CD14-positive monocyte (primary cell): ENCODE results near the gene LEMD1. TPM values are rescaled to one million over a fixed set of nuclear protein-coding genes. Genes with fewer than 3 reads are reported as not detected.

Source experiments
- DNase-seq, 3 donors: peaks; one replicate each; pipeline ENCODE4 v3.0.0-alpha.2; 2011 to 2022
- H2AFZ ChIP-seq: 2 replicates; pipeline ENCODE4 v1.6.0; 2012; ENCODE audit warnings: mild to moderate bottlenecking, low read depth, low read length, inconsistent platforms; ENCODE audit not compliant: insufficient read depth, poor library complexity, severe bottlenecking
- H3K27ac ChIP-seq, 2 donors: 1 replicate in 1 of 2; 2 replicates in 1 of 2; pipeline ENCODE4 v1.5.1; 2012 to 2013; ENCODE audit warnings: low read length in 2 of 2, control low read depth in 1 of 2, inconsistent platforms in 1 of 2, low read depth in 1 of 2, mild to moderate bottlenecking in 1 of 2
- H3K27me3 ChIP-seq, 2 donors: one replicate each; pipeline versions ENCODE4 v1.6.0 to v1.6.1; 2011 to 2013; ENCODE audit warnings: low read length in 2 of 2; ENCODE audit not compliant: control insufficient read depth in 2 of 2, insufficient read depth in 2 of 2
- H3K36me3 ChIP-seq, 2 donors: replicated peaks in 1 of 2; 1 replicate in 1 of 2; 2 replicates in 1 of 2; pipeline versions ENCODE4 v1.5.1 to v1.6.1; 2012 to 2013; ENCODE audit warnings: low read length in 2 of 2, control low read depth in 1 of 2, inconsistent platforms in 1 of 2, mild to moderate bottlenecking in 1 of 2; ENCODE audit not compliant: insufficient read depth in 2 of 2, control insufficient read depth in 1 of 2
- H3K4me1 ChIP-seq, 2 donors: 1 replicate in 1 of 2; 2 replicates in 1 of 2; pipeline versions ENCODE4 v1.5.1 to v1.6.1; 2012 to 2013; ENCODE audit warnings: low read length in 2 of 2, control low read depth in 1 of 2, inconsistent platforms in 1 of 2, mild to moderate bottlenecking in 1 of 2, moderate library complexity in 1 of 2; ENCODE audit not compliant: insufficient read depth in 2 of 2, control insufficient read depth in 1 of 2
- H3K4me2 ChIP-seq: replicated peaks from 2 replicates; pipeline ENCODE3; 2012; ENCODE audit warnings: low read length, moderate library complexity, mild to moderate bottlenecking; ENCODE audit not compliant: poor library complexity, severe bottlenecking; ENCODE audit errors: extremely low read depth
- H3K4me3 ChIP-seq, 3 experiments: fragments of 200-600 bp in 1 of 3; sonication (generic) in 1 of 3; replicated peaks in 1 of 3; 1 replicate in 2 of 3; 2 replicates in 1 of 3; pipeline ENCODE4 v1.5.1; 2011 to 2013; ENCODE audit warnings: low read length in 3 of 3, mild to moderate bottlenecking in 3 of 3, control low read depth in 2 of 3, low read depth in 2 of 3, inconsistent platforms in 1 of 3, moderate library complexity in 1 of 3
- H3K79me2 ChIP-seq: 2 replicates; pipeline ENCODE4 v1.6.0; 2012; ENCODE audit warnings: mild to moderate bottlenecking, control low read depth, inconsistent platforms, low read length, moderate library complexity; ENCODE audit not compliant: insufficient read depth
- H3K9ac ChIP-seq: 2 replicates; pipeline ENCODE4 v1.6.0; 2017; ENCODE audit warnings: low read length, mild to moderate bottlenecking; ENCODE audit not compliant: insufficient read depth, poor library complexity, severe bottlenecking
- H3K9me3 ChIP-seq, 2 donors: replicated peaks in 1 of 2; 1 replicate in 1 of 2; 2 replicates in 1 of 2; pipeline versions ENCODE4 v1.5.1 to v1.6.1; 2012 to 2013; ENCODE audit warnings: low read length in 2 of 2, control low read depth in 1 of 2; ENCODE audit not compliant: control insufficient read depth in 1 of 2, insufficient read depth in 1 of 2
- H4K20me1 ChIP-seq: 2 replicates; pipeline ENCODE4 v1.6.0; 2012; ENCODE audit warnings: mild to moderate bottlenecking, low read length, control low read depth, moderate library complexity; ENCODE audit not compliant: insufficient read depth
- H3K27ac Mint-ChIP-seq, 7 donors: one replicate each; pipeline ENCODE4 v1.8.0; 2020; ENCODE audit warnings: mild to moderate bottlenecking in 7 of 7, mixed read lengths in 7 of 7, moderate library complexity in 6 of 7, inconsistent platforms in 2 of 7
- H3K27me3 Mint-ChIP-seq, 3 donors: one replicate each; pipeline ENCODE4 v1.8.0; 2021 to 2022; ENCODE audit warnings: low read depth in 3 of 3, mild to moderate bottlenecking in 3 of 3, mixed read lengths in 3 of 3, moderate library complexity in 3 of 3, inconsistent platforms in 1 of 3
- H3K36me3 Mint-ChIP-seq, 2 donors: one replicate each; pipeline ENCODE4 v1.8.0; 2020; ENCODE audit warnings: mixed read lengths in 2 of 2, inconsistent platforms in 1 of 2, mild to moderate bottlenecking in 1 of 2
- H3K4me1 Mint-ChIP-seq: one replicate; pipeline ENCODE4 v1.8.0; 2020; ENCODE audit warnings: mild to moderate bottlenecking, mixed read lengths
- H3K4me3 Mint-ChIP-seq, 2 donors: one replicate each; pipeline ENCODE4 v1.8.0; 2020; ENCODE audit warnings: mild to moderate bottlenecking in 2 of 2, mixed read lengths in 2 of 2, moderate library complexity in 1 of 2
- H3K9me3 Mint-ChIP-seq, 7 donors: one replicate each; pipeline ENCODE4 v1.8.0; 2020 to 2022; ENCODE audit warnings: mixed read lengths in 7 of 7, mild to moderate bottlenecking in 6 of 7, moderate library complexity in 6 of 7, inconsistent platforms in 2 of 7
- CTCF ChIP-seq: fragments of 200-600 bp; IDR thresholded peaks from one replicate; pipeline ENCODE4 v1.8.0; 2022; ENCODE audit warnings: antibody characterized with exemption, mild to moderate bottlenecking
- WGBS: methylation state at CpG from one replicate; pipeline ENCODE4 v1.1.5; 2013; ENCODE audit warnings: missing lambda C conversion rate; ENCODE audit not compliant: insufficient coverage; 5-methylcytosine and 5-hydroxymethylcytosine counted together
- intact Hi-C, 2 donors: fragments of 100-400 bp; cut with micrococcal nuclease; formaldehyde crosslinking; loops; one replicate each; pipeline versions ENCODE4 v1.15.0 to v1.15.1; 2023
- polyA plus RNA-seq, 3 donors: library from polyadenylated mRNA; depleted of rRNA in 1 of 3; unstranded in 2 of 3; stranded (reverse) in 1 of 3; fragments of 300-500 nt in 2 of 3; fragments of >200 nt in 1 of 3; fragmentation: Illumina TruSeq in 2 of 3; gene quantifications; 1 replicate in 2 of 3; 2 replicates in 1 of 3; pipeline ENCODE4 v1.2.3, GENCODE V29; 2012 to 2021

Gene LEMD1
- polyA plus RNA-seq, 3 donors: not detected

GRCh38 chr1:205456383-205456867 is 34.6 kb upstream of the LEMD1 start:
- Histone ChIP-seq H3K9ac (no peak overlapping the region), H3K79me2 (no peaks in the 10 kb centered on the region), H3K27me3 (peaks cover 57 to 88% of the 10 kb centered on the region in 2 donors), H3K4me2 (peak overlapping the region; percentile 22), H3K9me3 (peaks cover 0 to 18% of the 10 kb centered on the region in 2 donors), H3K4me1 (peaks cover 0 to 8% of the 10 kb centered on the region in 2 donors), H3K36me3 (no peaks in the 10 kb centered on the region), H3K4me3 (no peak overlapping the region), H3K27ac (no peak overlapping the region), H2AFZ (no peak overlapping the region), H4K20me1 (no peaks in the 10 kb centered on the region)
- intact Hi-C loops: no loop called here
- WGBS: 2% methylated on average over 47 of the region's 47 CpGs
- H3K36me3 Mint-ChIP-seq: no peaks in the 10 kb centered on the region
- H3K9me3 Mint-ChIP-seq: peaks cover 0 to 17% (median 2%) of the 10 kb centered on the region in 7 donors
- H3K4me3 Mint-ChIP-seq: peak overlapping the region in 1 of 2 donors; percentile 69
- H3K27me3 Mint-ChIP-seq: peaks cover 79 to 90% (median 79%) of the 10 kb centered on the region in 3 donors
- TF ChIP-seq CTCF: no peak
- H3K27ac Mint-ChIP-seq: no peak overlapping the region
- no peak for DNase-seq
- peaks cover 6% of the 10 kb centered on the region for H3K4me1 Mint-ChIP-seq

GRCh38 chr1:205455581-205456382 is 33.9 kb upstream of the LEMD1 start, which contains the start of gene BLACAT1:
Gene BLACAT1 (minus strand): TSS chr1:205456045.
- Histone ChIP-seq H3K4me2 (peak within 1 kb of the TSS; percentile 22), H3K9me3 (peaks cover 0 to 18% of the 10 kb centered on the region in 2 donors), H3K9ac (no peak within 1 kb of the TSS), H3K36me3 (no peaks in the 10 kb centered on the region), H3K79me2 (no peaks in the 10 kb centered on the region), H3K4me1 (peaks cover 0 to 8% of the 10 kb centered on the region in 2 donors), H3K27ac (no peak within 1 kb of the TSS), H3K27me3 (peaks cover 53 to 90% of the 10 kb centered on the region in 2 donors), H2AFZ (no peak within 1 kb of the TSS), H3K4me3 (no peak within 1 kb of the TSS), H4K20me1 (no peaks in the 10 kb centered on the region)
- no peak for TF ChIP-seq CTCF
- DNase-seq: no peak
- Mint-ChIP-seq H3K4me1 (peaks cover 6% of the 10 kb centered on the region), H3K27me3 (peaks cover 80 to 92% (median 81%) of the 10 kb centered on the region in 3 donors), H3K4me3 (peak within 1 kb of the TSS in 1 of 2 donors; percentile 74), H3K9me3 (peaks cover 0 to 17% (median 2%) of the 10 kb centered on the region in 7 donors), H3K27ac (no peak within 1 kb of the TSS), H3K36me3 (no peaks in the 10 kb centered on the region)
- WGBS: 3% methylated on average over 48 of the region's 53 CpGs
- intact Hi-C loops: no loop called here
